Kidney (tissue), 14 donors: ENCODE results near the gene CLEC7A. TPM values are rescaled to one million over a fixed set of nuclear protein-coding genes. Genes with fewer than 3 reads are reported as not detected.

Source experiments
- DNase-seq, 5 donors: peaks; one replicate each; pipeline ENCODE4 v3.0.0-alpha.2; 2013 to 2020
- FAIRE-seq: peaks from 2 replicates; lab custom pipeline; 2012; peaks lifted over from hg19 to GRCh38; lab: Jason Lieb, UNC
- H3K27ac ChIP-seq, 2 donors: one replicate each; pipeline ENCODE4 v1.7.0; 2013; ENCODE audit warnings: low read depth in 2 of 2, low read length in 2 of 2, inconsistent platforms in 1 of 2
- H3K27me3 ChIP-seq: one replicate; pipeline ENCODE4 v1.7.1; 2013; ENCODE audit warnings: low read length, inconsistent platforms; ENCODE audit not compliant: control insufficient read depth, insufficient read depth
- H3K36me3 ChIP-seq, 3 donors: one replicate each; pipeline versions ENCODE4 v1.7.0 to v1.7.1; 2013; ENCODE audit warnings: low read length in 3 of 3, control low read depth in 1 of 3, inconsistent platforms in 1 of 3; ENCODE audit not compliant: insufficient read depth in 3 of 3, control insufficient read depth in 2 of 3
- H3K4me1 ChIP-seq, 3 donors: one replicate each; pipeline versions ENCODE4 v1.7.0 to v1.7.1; 2013; ENCODE audit warnings: low read length in 3 of 3, inconsistent platforms in 1 of 3, low read depth in 1 of 3; ENCODE audit not compliant: control insufficient read depth in 2 of 3, insufficient read depth in 2 of 3
- H3K4me3 ChIP-seq, 3 donors: one replicate each; pipeline versions ENCODE4 v1.7.0 to v1.8.1; 2013; ENCODE audit warnings: low read length in 3 of 3, control low read depth in 1 of 3, inconsistent platforms in 1 of 3
- H3K9ac ChIP-seq, 3 donors: one replicate each; pipeline versions ENCODE4 v1.7.0 to v1.7.1; 2013; ENCODE audit warnings: low read length in 3 of 3, control low read depth in 1 of 3, inconsistent platforms in 1 of 3
- H3K9me3 ChIP-seq, 3 donors: one replicate each; pipeline versions ENCODE4 v1.7.0 to v1.7.1; 2013; ENCODE audit warnings: low read length in 3 of 3, control low read depth in 1 of 3, inconsistent platforms in 1 of 3; ENCODE audit not compliant: control insufficient read depth in 2 of 3, insufficient read depth in 1 of 3
- CTCF ChIP-seq: IDR thresholded peaks from 3 replicates; pipeline ENCODE4 v1.5.1; 2012; ENCODE audit warnings: mild to moderate bottlenecking, moderate library complexity, borderline replicate concordance; ENCODE audit not compliant: insufficient read depth; ENCODE audit errors: extremely low read depth
- intact Hi-C: fragments of 100-400 bp; cut with DNase I; formaldehyde crosslinking; loops from one replicate; pipeline ENCODE4 v1.11.1; 2022
- polyA plus RNA-seq: library from polyadenylated mRNA; stranded (reverse); fragments of 350-450 nt; fragmentation: Illumina TruSeq; extraction: RNeasy Lipid Tissue Mini Kit (QIAGEN cat#74804); gene quantifications from one replicate; pipeline ENCODE4 v1.2.3, GENCODE V29; 2014; ENCODE audit warnings: low read depth, low replicate concordance; ENCODE audit not compliant: insufficient read depth
- total RNA-seq: library from RNA; stranded (reverse); fragmentation: NEBNext Ultra II Directional; extraction: Animal tissue kit (Norgen Biotek cat#: 25700); gene quantifications from one replicate; pipeline ENCODE4 v1.2.1, GENCODE V29; 2021
- donor health status: control.
- donor health status: control.
- donor health status: control.
- donor health status: control.
- donor health status: control.
- donor health status: DM: yes; HTN: yes; CAD: no.
- donor health status: Normal renal cell carcinoma (clear cell type).

The CLEC7A gene
- total and polyA plus RNA-seq, 2 donors from 2014 or later = 0.43 to 20.0 TPM

DNA sequence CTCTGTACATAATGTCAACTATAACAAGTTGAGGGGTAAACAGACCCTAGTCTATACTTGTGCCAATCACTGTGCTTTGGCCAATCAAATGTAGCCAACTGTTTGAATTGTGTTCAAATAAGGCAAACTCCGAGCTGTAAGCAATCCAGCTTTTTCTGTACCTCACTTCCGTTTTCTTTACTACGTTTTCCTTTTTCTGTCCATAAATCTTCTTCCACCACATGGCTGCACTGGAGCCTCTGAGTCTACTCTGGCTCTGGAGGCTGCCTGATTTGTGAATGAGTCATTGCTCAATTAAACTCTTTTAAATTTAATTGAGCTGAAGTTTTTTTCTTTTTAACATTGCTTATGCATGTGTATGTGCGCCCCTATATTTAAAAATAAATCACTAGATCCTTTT is 60.9 kb downstream of the CLEC7A start:
- Histone ChIP-seq H3K27me3 (no peaks in the 10 kb centered on the region), H3K27ac (peak overlapping the region; percentile 32 to 85), H3K36me3 (no peaks in the 10 kb centered on the region), H3K4me1 (no peaks in the 10 kb centered on the region), H3K9ac (no peak overlapping the region), H3K4me3 (no peak overlapping the region), H3K9me3 (no peaks in the 10 kb centered on the region)
- no peak for FAIRE-seq
- peak in 2 of 5 donors; percentile 30 to 63 for DNase-seq
- TF ChIP-seq CTCF = no peak
- intact Hi-C loops = no loop called here

DNA sequence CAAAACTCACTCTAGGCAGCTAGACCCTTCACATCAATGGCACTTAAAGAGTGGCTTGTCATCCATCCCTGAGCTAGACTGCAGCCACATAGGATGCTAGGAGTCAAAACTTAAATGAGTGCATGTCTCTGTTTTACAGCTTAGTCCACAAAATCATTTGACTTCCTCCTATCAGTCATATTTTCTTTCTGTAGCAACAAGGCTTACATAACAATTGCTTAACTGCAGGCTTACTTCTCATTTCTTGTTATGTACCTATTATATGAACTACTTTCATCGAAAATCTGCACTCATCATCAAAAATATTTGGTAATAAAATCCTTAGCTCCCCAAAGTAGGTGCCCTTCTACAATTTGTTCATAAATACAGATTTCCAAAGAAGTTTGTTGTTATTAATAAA is 61.4 kb downstream of the CLEC7A start:
- TF ChIP-seq CTCF = no peak
- Histone ChIP-seq H3K27ac (peak overlapping the region; percentile 32 to 85), H3K4me1 (no peaks in the 10 kb centered on the region), H3K36me3 (no peaks in the 10 kb centered on the region), H3K9me3 (no peaks in the 10 kb centered on the region), H3K27me3 (no peaks in the 10 kb centered on the region), H3K4me3 (no peak overlapping the region), H3K9ac (no peak overlapping the region)
- DNase-seq (no peak), FAIRE-seq (no peak)
- intact Hi-C loops = no loop called here

- H3K9ac ChIP-seq = no peak overlapping the region
- TF ChIP-seq CTCF = no peak
- no peaks in the 10 kb centered on the region for H3K9me3 ChIP-seq
- H3K36me3 ChIP-seq = no peaks in the 10 kb centered on the region
- FAIRE-seq = no peak
- no peak overlapping the region for H3K4me3 ChIP-seq
- H3K27me3 ChIP-seq = no peaks in the 10 kb centered on the region
- intact Hi-C loops = no loop called here
- peak in 1 of 5 donors; percentile 64 for DNase-seq
- H3K27ac ChIP-seq = peak overlapping the region in 1 of 2 donors; percentile 85
- no peaks in the 10 kb centered on the region for H3K4me1 ChIP-seq
Measured at GRCh38 chr12:10067942-10068341, 62.1 kb downstream of the CLEC7A start.

DNA sequence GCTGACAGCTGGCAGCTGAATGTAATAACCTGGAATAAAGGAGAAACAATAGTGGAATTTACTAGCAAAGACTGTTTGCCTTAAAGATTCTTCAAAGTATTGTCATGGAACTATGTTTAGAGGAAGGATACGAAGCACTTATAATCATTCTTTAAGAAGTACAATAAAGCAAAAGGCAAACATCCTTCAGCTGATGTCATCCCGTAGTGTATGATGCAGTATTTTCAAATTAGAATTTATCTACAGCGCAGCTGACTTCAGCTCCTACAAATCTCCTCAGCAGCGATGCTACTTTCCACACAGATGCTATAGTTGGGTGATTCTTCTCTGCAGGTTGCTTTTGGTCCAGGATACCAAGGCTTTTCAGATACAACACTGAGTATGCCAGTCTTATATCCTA is 62.7 kb downstream of the CLEC7A start:
- Histone ChIP-seq H3K4me3 (no peak overlapping the region), H3K4me1 (no peaks in the 10 kb centered on the region), H3K9ac (no peak overlapping the region), H3K27ac (peak overlapping the region in 1 of 2 donors; percentile 59), H3K36me3 (no peaks in the 10 kb centered on the region), H3K9me3 (no peaks in the 10 kb centered on the region), H3K27me3 (no peaks in the 10 kb centered on the region)
- intact Hi-C loops = no loop called here
- peak in 1 of 5 donors; percentile 12 for DNase-seq
- FAIRE-seq = no peak
- TF ChIP-seq CTCF = no peak
